PFSK-1 (cell line): ENCODE results near the gene ZNF276.

Experiments used
- FOXP2 ChIP-seq: optimal IDR thresholded peaks from 2 replicates; pipeline ENCODE3; 2011; ENCODE audit warnings: borderline replicate concordance, control low read depth, inconsistent platforms; ENCODE audit not compliant: insufficient read depth; ENCODE audit errors: extremely low read length, extremely low read depth
- POLR2AphosphoS5 ChIP-seq: IDR thresholded peaks from 2 replicates; pipeline ENCODE4 v1.6.1; 2012; ENCODE audit warnings: low read depth, mild to moderate bottlenecking, control low read depth, low read length, moderate library complexity
- SIN3A ChIP-seq: IDR thresholded peaks from 2 replicates; pipeline ENCODE4 v1.6.1; 2012; ENCODE audit warnings: mild to moderate bottlenecking, low read length, moderate library complexity, borderline replicate concordance; ENCODE audit not compliant: insufficient read depth
- TAF1 ChIP-seq: IDR thresholded peaks from 2 replicates; pipeline ENCODE4 v1.6.1; 2012; ENCODE audit warnings: low read length, control low read depth, borderline replicate concordance; ENCODE audit not compliant: insufficient read depth
- TF ChIP-seq, protein P1 (sequence below), 2 experiments: IDR thresholded peaks; 2 replicates each; pipeline versions ENCODE4 v1.6.1 to v1.8.0; 2011 to 2012; ENCODE audit warnings: low read depth in 2 of 2, low read length in 2 of 2, control low read depth in 1 of 2, inconsistent platforms in 1 of 2, mild to moderate bottlenecking in 1 of 2, moderate library complexity in 1 of 2; ENCODE audit not compliant: insufficient read depth in 1 of 2

Gene ZNF276

DNA sequence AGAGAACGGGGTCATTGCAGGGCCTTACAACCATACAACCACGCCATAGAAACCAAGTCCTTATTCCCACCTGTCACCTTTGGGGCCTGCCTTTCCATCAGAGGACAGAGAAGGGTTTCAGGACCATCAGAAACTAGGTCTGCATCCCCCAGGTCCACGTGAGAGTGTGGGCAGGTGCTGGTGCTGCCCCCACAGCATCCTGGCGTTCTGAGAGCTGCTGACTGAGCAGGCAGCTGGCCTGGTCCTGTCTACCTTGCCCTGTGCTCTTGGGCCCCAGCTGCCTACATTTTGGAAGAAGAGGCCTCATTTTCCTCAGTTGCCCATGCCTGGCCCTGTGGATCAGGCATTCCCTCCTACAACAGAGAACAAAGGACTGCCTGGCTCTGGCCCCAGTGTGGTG lies 21.6 kb downstream of the ZNF276 start:
- TF ChIP-seq POLR2AphosphoS5 (0 out of 2 replicates have a peak, but pooled peaks have one; percentile 22), FOXP2 (no peak)

DNA sequence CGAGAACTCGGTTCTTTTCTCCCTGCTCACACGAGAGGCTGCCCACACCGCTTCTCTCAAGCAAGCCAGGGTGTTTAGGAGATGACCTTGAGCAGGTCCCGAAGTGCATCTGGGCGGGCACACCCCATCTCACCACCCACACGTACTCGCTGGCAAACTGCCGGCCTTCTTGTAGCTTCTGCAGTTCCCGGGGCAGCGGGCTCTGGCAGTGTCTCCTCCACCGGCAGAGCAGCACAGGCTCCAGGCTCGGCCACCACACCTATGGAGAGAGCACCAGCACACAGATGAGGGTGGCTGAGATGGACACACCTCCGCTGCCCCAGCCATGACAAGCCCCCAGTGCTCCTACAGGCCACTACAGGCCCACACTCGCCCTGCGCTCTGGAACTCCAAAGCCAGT lies 23.5 kb downstream of the ZNF276 start:
- TF ChIP-seq TAF1 (no peak), SIN3A (no peak), FOXP2 (no peak), POLR2AphosphoS5 (no peak)
- TF ChIP-seq, protein P1, sequence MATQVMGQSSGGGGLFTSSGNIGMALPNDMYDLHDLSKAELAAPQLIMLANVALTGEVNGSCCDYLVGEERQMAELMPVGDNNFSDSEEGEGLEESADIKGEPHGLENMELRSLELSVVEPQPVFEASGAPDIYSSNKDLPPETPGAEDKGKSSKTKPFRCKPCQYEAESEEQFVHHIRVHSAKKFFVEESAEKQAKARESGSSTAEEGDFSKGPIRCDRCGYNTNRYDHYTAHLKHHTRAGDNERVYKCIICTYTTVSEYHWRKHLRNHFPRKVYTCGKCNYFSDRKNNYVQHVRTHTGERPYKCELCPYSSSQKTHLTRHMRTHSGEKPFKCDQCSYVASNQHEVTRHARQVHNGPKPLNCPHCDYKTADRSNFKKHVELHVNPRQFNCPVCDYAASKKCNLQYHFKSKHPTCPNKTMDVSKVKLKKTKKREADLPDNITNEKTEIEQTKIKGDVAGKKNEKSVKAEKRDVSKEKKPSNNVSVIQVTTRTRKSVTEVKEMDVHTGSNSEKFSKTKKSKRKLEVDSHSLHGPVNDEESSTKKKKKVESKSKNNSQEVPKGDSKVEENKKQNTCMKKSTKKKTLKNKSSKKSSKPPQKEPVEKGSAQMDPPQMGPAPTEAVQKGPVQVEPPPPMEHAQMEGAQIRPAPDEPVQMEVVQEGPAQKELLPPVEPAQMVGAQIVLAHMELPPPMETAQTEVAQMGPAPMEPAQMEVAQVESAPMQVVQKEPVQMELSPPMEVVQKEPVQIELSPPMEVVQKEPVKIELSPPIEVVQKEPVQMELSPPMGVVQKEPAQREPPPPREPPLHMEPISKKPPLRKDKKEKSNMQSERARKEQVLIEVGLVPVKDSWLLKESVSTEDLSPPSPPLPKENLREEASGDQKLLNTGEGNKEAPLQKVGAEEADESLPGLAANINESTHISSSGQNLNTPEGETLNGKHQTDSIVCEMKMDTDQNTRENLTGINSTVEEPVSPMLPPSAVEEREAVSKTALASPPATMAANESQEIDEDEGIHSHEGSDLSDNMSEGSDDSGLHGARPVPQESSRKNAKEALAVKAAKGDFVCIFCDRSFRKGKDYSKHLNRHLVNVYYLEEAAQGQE (IDR thresholded peaks at IDR 0.05; ENCODE audit: insufficient read depth in 1 of 2, low read depth in 2 of 2, low read length in 2 of 2): no peak

GRCh38 chr16:89746043-89746442 lies 24.7 kb downstream of the ZNF276 start:
- TF ChIP-seq, protein P1 (IDR thresholded peaks at IDR 0.05; ENCODE audit: insufficient read depth in 1 of 2, low read depth in 2 of 2, low read length in 2 of 2): no peak
- TF ChIP-seq FOXP2 (no peak), TAF1 (no peak), POLR2AphosphoS5 (no peak), SIN3A (no peak)

GRCh38 chr16:89748076-89748475 lies 26.7 kb downstream of the ZNF276 start:
- TF ChIP-seq, protein P1 (IDR thresholded peaks at IDR 0.05; ENCODE audit: insufficient read depth in 1 of 2, low read depth in 2 of 2, low read length in 2 of 2): no peak
- TF ChIP-seq POLR2AphosphoS5 (no peak), SIN3A (no peak), FOXP2 (no peak), TAF1 (no peak)

DNA sequence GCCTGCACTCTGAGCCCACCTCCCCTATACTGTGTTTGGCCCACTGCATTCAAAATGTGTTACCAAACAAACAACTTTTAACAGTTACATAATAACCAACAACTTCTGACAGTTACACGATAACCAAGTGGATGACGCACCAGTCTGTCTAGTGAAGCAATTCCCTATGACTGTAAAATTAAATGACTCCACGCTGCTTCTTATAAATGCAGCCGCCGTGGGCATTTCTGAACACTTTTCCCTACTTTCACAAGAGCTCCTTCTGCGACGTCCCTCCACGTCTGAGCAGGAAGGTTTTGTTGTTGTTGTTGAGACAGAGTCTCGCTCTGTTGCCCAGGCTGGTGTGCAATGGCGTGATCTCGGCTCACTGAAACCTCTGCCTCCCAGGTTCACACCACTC lies 27.6 kb downstream of the ZNF276 start:
- no peak for TF ChIP-seq TAF1

- TF ChIP-seq SIN3A: no peak
- no peak for TF ChIP-seq TAF1
- TF ChIP-seq, protein P1 (IDR thresholded peaks at IDR 0.05; ENCODE audit: insufficient read depth in 1 of 2, low read depth in 2 of 2, low read length in 2 of 2): no peak
- no peak for TF ChIP-seq FOXP2
- no peak for TF ChIP-seq POLR2AphosphoS5
These were observed 28.3 kb downstream of the ZNF276 start for GRCh38 chr16:89749637-89750036.
